HFF-Myc (cell line): ENCODE results near the gene GBA2.
A peak's percentile ranks its signal among the peaks of the same experiment; 100 is the strongest.

Experiments used
- DNase-seq: peaks from one replicate; pipeline ENCODE4 v3.0.0-alpha.2; 2011; ENCODE audit warnings: low read depth; ENCODE audit errors: extremely low read depth
- H3K4me3 ChIP-seq: replicated peaks from 2 replicates; pipeline ENCODE4 v1.5.1; 2011; ENCODE audit warnings: low read depth, mild to moderate bottlenecking, control low read depth, low read length
- CTCF ChIP-seq: IDR thresholded peaks from 2 replicates; pipeline ENCODE4 v1.5.1; 2012; ENCODE audit warnings: mild to moderate bottlenecking, low read depth, low read length, control low read depth; ENCODE audit errors: missing control alignments

GBA2 gene

DNA sequence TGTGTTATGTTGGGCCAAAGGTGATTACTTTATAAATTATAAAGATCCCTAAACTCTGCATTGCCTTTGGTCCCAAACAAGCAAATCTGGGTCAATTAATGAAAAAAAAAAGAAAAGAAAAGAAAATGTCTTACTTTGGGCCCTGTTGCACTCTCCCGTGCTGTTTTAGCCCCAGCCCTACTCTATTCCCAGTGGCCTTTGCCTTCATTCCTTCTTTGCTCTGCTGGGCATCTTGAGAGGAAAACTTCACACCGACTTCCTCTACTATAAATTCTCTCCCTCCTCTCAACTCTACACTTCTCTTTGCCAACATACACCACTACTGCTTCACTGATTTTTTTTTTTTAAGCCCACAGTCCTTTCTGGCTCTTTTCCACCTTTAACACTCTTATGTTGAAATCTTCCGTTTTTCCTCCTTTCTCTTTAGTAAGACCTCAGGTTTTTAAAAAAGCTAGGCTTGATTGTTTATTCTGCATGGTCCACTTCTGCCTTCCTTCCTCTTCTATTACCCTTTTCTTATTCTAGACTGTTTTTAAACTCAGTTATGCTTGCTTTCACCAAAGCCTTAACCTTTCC is 9.5 kb upstream of the GBA2 start:
- no peak for DNase-seq
- TF ChIP-seq CTCF: no peak
- H3K4me3 ChIP-seq: no peak overlapping the region

DNA sequence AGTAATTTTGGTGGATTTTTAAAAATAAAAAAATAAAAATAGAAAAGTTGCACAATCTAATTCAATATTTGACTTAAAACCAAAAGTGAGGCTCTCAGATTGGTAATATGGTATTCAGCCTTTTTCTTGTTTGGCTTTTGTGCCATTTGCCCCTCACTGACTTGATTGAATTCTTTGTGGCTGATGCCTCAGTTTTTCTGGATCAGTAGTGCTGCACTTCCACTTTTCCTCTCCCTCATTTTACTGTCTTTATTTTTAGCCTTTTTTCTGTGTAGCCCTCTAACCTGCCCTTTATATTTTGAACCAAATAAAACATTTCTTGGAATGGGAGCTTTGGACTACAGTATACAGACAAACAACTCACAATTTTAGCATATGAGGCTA is 8.9 kb upstream of the GBA2 start:
- DNase-seq: no peak
- no peak for TF ChIP-seq CTCF
- no peak overlapping the region for H3K4me3 ChIP-seq

- H3K4me3 ChIP-seq: peak overlapping the region; percentile 50
- TF ChIP-seq CTCF: no peak
- no peak for DNase-seq
These were observed 8.3 kb upstream of the GBA2 start for GRCh38 chr9:35757226-35757891.

GRCh38 chr9:35756275-35757225 is 7.5 kb upstream of the GBA2 start:
- TF ChIP-seq CTCF: peak; percentile 68
- no peak for DNase-seq
- H3K4me3 ChIP-seq: peak overlapping the region; percentile 50

GRCh38 chr9:35755071-35755470 is 6.0 kb upstream of the GBA2 start:
- DNase-seq: no peak
- H3K4me3 ChIP-seq: no peak overlapping the region
- no peak for TF ChIP-seq CTCF

DNA sequence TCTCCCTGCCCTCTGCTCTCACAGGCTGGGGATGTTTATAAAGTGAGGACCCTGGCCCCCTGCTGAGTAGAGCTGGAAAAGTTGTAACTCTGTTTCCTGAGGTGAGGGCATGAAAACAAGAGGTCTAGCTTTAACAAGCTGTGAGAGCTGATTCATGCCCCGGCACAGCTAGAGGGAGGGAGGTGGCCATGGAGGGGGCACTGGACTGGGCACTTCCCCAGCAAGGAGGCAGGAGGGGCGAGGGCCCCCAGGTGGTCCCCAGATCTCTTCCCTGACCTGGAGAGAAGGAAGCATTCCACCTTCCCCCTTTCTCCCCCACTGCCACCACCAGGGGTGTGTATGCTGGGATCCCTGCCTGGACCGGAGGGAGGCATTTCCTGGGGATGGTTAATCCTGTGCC is 5.2 kb upstream of the GBA2 start, which contains the start of gene MSMP:
TSS of gene MSMP (minus strand) at position 13 of the 400 bp plus-strand sequence. CDS start 147 bp downstream, outside the sequence.
- H3K4me3 ChIP-seq: no peak within 1 kb of the TSS
- DNase-seq: no peak
- TF ChIP-seq CTCF: no peak
